Cerebellar cortex (tissue), 1 donor: Measurements from ENCODE around the gene FOXJ3.

Source experiments
- DNase-seq: peaks from one replicate; pipeline ENCODE4 v3.0.0-alpha.2; 2015; ENCODE audit warnings: low spot score

The FOXJ3 gene

DNA sequence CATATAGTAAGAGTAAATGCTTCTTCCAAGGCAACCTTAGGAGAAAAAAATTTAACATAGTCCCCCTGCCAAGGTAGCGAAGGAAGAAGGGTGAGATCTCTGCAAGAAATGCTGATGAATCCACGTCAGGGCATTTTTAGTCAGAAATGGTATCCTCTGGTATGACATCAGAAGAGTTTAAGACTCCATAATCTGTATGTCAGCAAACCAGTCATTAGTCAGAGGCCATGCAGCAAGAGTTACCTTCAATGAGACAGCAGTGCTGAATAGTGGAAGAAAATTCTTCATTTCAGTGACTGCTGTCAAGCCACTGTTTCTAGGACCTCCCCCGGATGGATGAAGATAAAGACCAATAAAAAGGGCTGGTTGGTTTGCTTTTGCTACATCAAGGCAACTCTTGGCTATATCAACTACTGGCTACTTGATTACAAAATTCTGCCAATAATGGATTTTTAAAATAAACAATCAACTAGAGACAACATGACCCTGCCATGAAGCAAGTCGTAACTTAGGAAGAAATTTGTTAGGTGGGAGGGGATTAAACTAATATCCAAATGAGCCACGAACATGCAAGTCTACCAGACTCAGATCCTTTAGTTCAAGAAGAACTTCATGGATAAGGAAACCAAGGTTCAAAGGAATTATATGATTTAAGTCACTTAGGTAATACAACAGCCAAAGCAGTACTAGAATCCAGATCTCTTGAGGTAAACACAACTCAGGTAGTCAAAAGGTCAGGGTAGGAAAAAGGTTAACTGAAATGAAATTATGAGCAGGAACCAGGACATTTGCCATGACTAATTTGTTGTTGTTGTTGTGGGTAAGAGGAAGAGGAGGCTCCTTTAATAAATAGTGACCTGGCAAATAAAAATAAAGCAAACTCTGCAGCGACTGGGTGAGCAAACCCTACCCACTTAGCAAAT lies 144.8 kb downstream of the FOXJ3 start:
- no peak for DNase-seq

DNA sequence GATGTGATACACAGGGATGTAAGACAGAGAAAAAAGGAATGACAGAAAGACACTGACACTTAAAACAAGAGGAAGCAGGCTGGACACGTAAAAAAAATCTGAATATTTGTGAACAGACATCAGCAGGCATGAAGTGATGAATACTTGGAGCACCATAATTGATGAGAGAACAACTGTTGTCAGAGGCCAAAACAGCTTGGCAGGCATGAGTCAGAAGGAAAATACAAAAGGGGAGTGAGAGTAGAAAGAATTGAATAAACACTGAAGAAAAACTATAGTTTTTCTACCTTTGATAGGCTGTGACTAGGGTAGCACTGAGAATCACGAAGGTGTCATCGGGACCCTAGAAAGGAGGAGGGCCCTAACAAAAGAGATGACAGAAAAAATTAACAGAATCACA lies 148.9 kb downstream of the FOXJ3 start:
- no peak for DNase-seq

DNA sequence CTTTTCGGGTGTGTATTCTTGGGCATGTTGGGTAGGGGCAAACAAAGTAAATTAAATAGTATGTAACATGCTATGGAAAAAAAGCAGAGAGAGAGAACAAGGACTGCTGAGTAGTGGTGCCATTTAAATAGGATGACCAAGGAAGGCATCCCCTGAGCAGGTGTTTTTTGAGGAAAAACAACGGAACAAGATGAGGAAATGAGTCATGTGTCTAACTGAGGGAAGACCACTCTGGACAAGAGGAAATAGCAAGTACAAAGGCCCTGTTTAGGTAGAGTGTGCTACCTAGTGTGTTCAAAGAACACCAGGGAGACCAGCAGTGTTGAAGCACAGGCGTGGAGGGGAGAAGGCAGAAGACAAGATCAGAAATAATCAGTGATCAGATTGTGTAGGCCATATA lies 150.4 kb downstream of the FOXJ3 start:
- no peak for DNase-seq

DNA sequence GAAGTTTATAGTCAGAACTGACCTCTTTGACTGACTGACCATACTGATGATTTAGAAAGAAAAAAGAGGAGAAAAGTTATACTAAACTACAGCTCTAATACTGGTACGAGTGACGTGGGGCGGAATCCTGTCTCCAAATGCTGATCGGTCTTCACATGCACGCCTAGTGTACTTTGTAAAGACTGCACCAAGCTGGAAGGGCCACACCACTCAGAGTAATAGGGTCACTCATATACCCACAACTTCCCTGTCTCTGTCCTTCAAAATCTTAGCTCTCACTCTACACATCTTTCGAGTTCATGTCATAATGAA lies 151.1 kb downstream of the FOXJ3 start:
- DNase-seq = no peak

DNA sequence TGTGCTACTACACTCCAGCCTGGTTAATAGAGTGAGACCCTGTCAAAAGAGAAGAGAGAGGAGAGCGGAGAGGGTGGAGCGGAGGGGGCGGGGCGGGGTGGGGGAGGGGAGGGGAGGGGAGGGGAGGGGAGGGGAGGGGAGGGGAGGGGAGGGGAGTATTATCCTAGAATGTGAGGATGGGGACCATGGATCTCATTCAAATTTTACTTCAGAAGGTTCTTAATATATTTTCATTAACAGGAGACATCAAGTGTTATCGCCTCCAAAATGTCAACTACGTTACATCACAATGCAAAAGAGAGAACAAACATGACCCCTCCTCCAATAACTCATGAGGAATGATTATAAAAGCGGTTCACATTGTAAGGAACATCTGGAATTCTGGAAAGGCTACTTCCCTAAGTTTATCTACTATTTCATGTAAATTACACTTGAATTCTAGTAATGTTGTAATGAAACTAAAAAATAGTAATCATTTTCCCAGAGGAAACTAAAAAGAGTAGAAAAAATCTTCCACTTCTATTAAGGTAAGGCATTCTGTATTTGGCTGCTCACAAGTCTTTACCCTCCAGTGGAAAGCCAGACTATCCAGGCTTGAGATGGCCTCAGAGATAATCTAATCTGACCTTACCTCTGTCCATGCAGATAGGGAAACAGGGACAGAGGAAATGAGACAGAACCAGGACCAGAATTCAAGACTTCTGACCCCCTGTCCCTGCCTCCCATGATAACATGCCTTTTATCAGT lies 151.7 kb downstream of the FOXJ3 start:
- no peak for DNase-seq

DNA sequence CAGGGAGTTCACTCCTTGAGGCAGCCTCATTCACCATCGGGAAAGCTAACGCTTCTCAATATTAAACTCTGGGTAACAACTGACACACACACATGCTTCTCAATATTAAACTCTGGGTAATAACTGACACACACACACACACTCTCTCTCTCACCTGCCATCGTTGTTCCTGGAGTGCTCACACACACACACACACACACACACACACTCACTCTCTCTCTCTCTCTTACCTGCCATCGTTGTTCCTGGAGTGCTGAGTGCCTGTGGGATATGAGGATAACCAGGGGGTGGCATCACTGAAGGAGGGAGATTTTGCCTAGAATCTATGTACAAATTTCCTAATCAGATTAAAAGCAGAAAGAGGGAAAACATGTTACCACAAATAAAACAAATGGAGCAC lies 153.3 kb downstream of the FOXJ3 start:
- no peak for DNase-seq

DNA sequence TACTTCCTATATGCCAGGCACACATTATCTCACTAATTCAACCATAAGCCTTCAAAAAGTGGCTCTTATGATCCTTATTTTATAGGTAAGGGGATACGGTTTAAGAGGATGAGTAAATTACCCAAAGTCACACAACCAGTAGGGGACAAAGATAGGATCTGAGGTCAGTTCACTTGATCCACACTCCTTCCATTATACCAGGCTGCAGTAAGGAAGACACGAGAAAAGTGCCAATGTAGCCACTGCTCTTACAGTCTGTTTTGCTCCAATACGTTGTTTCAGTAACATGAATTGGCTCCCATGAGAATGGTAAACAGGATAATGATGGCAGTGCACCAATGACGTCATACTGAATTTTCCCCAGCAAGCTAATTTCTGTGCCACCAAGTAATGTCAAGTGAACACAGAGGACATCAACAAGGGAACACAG lies 155.1 kb downstream of the FOXJ3 start:
- no peak for DNase-seq

DNA sequence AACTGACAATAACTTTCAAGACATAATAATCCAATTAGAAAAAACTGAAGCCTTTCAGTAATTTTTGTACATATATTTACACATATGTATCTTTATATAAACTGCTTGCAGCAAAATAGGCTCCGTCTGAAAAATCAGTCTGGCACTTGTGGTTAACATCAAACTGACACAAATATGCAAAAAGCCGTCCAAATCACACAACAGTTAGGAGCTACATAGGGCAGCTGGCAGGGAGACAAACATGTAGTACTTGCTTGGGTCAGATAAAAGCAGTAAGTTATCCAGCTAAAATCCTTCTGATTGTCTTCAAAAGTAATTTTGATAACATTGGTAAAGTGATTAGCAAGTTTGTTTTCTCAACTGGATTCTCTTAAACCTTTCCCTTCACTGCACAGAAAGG lies 155.8 kb downstream of the FOXJ3 start:
- no peak for DNase-seq

DNA sequence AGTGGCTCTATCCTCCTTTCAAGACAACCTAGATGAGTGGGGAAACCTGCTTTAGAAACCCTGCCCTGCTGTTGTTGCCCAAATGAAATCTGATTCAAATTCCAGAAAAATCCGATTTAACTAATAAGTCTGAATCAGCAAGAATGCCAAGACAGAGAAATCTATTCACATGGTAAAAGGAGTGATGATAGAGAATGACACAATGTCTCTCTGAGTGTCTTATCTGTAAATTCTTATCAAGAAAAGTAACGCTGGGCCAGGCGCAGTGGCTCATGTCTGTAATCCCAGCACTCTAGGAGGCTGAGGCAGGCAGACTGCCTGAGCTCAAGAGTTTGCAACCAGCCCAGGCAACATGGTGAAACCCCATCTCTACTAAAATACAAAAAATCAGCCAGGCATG lies 156.8 kb downstream of the FOXJ3 start:
- no peak for DNase-seq

DNA sequence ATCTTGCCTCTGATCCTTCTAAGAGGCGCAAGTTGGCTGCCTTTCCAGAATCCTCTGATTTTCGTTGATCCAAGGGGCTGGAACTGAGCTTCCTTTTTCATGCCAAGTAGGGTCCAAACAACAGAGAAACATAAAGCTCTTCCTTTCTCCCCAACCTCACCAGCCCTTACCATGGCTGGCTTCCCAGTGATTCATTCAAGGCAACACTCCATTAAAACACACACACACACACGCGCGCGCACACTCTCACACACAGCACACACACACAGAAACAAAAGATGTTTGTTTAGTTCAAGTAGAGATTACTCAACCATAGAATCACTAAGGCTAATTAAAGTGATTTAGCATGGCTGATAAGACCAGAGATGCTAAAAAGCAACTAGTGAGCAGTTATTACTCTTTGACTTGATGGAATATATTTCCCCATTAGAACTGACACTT lies 157.5 kb downstream of the FOXJ3 start:
- peak; percentile 22 for DNase-seq

DNA sequence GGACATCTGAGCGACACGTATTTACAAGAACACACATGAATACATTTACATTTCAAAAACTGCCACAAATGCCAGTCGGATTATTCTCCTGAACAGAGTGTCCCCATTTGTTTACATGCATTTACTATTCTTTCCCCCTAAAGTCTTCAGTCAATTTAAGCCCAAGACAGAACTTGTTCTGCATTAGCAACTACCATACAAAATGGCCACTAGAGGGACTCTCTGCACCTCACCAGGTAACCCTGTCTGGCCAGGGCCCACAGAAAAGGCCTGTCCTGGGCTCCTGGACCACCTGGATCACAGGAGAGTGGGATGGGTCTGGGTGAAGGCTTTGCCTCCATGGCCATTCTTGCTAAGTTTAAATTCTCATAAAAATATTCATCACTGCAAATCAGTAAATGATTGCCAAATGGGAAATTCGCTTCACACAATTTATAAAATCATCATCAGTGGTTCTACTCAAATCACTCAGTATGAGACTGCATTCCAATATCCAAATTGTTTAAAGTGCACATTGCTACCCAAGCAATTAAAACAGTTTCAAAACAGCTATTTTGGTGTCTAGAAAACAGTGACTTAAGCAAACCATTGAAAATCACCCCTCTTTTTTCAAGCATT lies 158.0 kb downstream of the FOXJ3 start:
- peak; percentile 76 for DNase-seq

DNA sequence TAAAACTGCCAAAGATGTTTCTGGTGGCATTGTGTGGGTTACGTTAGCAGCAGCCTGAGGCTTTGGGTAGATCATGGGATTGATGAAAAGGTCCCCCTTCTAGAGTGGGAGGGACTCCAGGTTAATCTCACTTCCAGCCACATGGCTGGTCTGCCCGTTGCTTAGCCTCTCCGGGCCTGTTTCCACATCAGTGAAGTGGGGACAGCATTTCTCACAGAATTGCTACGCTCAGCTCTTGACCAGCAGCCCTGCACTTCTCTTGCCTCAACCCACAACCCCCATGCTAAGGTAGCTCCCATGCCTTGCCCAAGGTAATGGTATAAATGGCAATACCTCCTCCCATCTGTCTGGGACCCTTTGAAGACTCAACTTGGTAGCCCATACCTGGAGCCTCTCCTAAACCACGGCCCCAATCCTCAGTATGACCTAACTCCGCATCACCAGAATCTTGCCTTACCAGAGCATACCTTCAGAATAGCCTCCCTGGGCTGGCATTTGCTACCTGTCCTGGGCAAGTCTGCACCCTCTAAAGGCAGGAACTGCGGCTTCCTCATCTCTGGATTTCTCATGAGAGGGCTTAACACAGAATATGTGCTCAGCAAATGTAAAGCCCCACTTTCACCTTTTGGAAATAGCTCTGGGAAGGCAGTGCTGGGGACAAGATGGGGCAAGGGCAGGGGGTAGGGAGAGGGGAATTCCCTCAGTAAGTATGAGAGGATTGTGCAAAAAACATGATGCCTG lies 159.6 kb downstream of the FOXJ3 start:
- DNase-seq = no peak

DNA sequence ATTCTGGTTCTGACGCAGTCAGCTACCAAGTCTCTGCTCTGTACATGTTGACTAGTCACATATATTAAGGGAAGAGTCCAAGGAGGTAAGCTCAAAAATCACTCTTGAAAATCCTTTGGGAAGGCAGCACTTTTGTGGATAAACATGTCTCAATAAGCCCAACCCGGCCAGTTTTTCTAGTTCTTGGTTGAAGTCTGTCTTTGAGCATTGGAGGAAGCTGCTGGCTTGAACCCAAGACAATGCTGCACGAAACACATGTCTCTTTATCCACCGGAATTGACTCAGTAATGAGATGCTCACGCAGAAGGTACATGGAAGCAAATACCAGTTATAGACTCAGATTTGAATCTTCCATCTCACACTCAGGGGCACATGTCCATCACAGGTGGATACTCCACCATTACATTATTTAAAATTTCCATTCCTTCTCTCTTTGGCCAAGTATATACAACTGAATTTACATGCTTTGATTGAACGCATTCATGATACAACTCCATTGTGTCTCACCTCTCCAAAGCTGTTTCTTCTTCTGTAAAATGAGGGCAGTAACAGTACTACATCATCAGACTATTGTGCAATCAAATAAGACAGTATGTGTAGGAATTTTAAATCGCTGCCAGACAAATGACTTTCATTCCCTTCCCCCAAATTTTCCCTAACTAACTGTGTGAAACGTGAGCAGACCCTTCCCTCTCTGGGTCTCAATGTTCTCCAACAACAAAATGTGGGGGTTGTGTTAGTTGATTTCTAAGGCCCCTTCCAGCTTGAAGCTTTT lies 160.9 kb downstream of the FOXJ3 start:
- DNase-seq = peak; percentile 31

DNA sequence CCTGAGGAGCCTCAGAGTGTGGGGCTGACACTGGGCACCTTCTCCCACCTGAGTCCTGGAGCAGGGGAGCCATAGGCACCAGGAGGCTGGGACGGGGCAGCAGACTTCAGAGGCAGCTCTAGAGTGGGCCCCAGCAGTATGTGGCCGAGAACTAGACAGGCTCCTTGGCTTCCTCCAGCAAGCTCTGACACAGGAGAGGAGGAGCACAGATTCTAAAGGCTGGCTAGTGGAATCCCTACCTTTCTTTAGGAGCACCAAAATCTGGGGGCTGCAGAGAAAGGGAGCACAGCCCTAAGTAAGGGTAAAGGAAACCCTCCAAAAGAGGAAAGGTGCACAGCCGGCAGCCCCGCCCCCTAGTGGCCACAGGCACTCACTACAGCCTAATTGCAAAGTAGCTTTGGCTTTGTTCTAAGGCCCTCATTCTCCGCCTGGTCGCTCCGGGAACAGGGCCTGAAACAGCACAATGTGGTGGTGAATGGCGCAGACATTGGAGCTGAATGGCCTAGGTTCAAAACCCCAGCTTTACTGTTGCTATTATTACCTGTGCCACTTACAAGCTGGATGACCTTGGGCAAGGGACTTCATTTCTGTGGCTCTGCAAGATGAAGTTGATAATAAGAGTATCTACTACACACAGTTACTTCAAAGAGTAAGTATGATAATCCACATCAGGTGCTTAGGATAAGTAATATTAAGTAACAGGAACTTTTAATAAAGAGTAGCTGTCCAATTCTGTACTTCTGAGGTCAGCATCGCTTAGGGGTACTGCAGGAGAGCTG lies 161.7 kb downstream of the FOXJ3 start:
- DNase-seq = peak; percentile 73

DNA sequence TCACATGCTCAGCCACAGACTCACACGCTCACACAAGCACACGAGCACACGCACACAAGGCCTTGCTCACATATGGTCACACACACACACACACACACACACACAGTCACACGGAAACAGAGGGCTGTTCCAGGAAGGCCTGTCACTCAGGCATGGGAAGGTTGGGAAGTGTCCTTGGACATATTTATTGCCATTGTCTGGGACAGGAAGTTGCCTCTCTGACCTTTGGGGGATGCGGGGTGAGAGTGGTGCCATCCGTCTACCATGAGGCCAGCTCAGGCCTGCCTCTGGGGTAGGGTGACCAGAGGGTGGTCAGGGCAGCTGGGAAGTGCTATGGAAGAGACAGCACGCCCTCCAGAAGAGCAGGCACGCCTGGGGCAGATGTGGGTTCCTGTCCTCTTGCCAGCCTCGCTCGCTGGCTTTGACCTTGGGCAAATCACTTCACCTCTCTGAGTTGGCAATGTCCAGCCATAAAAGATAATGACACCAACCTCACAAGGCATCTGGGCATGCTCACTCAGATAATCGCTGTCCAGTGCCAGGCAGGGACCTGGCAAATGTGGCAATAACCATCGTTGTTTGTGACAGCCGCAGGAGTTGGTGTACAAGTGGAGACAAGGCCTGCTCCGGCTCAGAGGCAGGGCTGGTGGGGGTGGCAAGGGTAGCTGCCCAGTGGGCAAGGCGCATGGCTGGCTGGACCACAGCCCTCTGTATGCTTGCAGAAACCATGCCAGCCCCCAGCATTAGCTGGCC lies 162.5 kb downstream of the FOXJ3 start:
- DNase-seq = no peak

DNA sequence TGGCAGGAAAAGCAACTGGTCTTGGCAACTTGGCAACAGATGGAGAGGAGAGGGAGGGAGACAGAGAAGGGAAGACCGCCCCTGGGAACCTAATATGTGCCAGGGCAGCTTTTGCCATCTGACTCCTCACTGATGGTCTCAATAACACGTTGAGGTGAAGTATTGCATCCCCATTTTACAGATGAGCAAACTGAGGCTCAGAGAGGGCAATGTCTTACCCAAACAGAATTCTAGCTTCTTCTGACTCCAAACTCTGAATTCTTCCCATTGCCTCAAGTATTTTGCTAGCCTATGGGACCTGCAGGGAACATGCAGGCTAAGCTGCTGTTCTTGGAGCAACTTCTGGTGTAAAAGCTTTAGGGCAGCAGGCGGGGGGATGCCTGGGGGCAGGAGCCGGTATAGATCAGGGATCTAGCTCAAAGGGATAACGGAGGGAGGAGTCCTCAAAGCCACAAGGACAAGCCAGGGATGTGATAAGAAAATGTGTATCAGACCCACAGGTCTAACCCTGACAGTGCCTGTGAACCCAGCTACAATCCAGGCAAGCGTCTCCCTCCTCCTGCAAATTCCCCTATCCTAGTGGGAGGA lies 163.3 kb downstream of the FOXJ3 start:
- no peak for DNase-seq

DNA sequence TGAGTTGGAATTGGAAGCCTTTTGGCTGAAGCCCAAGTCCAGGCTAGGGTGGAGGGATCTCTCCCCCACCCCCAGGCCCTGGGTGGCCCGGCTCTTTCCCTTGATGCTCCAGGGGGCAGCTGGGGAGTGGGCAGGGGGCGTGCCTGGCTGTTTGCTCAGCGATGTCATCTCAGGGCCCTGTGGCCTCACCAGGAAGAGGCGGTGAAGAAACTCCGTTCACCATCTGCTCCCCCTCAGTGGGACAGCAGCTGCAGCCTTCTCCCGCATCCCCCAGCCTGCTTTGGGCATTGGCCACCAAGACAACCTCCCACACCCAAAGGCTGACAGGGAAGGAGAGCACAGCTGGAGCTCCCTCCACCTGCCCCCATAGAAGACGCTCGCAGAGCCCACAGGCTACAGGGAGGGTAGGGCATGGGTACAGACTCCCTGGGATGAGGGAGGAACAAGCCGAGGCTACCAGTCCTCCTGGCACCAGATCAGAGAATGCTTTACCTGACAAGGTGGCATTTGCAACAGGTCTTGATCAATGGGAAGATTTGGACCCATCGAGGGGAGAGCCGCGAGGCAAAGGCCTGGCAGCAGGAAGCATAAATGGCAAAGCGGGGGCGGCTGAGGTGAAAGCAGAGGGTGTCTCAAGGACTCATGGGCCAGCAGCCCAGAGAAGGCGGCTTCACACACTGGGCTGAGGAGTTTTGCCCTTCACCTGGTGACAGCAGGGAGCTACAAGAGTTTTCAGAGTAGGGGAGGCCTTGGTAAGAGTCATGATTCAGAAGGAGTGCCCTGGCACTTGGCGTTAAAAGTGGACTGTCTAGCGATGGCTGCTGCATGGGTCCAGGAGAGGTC lies 164.0 kb downstream of the FOXJ3 start:
- no peak for DNase-seq

DNA sequence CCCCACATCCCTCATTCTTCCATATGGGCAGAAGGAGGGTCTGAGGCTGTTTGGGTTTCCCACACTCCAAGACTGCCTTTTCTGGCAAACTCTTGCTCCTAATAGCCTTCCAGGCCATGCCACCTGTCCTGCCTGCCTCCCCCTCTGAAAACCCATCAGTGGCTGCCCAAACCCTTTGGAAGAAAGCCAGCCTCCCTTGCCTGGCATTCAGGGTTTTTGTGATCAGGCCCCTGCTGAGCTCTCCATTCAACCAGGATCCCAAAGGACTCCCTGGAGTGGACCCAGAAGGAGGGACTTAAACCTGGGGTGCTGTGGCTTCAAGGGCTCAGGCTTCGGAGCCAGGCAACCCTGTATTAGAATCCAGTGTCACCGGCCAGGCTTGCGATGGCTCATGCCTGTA lies 166.3 kb downstream of the FOXJ3 start:
- no peak for DNase-seq

DNA sequence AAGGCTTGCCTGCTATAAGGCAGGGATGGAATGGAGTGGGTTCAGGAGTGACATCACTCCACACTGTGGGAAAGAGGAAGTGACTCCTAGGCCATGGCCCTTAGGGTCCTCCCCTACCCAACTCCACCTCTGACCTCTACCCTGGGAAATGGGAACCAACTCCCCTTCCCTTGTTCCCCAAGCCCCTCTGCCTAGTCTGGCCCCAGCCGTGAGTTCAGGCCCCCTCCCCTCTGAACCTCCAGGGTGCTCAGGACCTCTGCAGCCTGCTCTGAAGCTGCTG lies 166.7 kb downstream of the FOXJ3 start:
- DNase-seq = no peak
